ENCODE results near the gene DIP2A.
A peak's percentile ranks its signal among the peaks of the same experiment; 100 is the strongest.
"Not testable (repeated sequence)": the region's sequence is repeated elsewhere in the genome, so short reads cannot be mapped to it uniquely, and the experiment has no call there.

DIP2A gene

DNA sequence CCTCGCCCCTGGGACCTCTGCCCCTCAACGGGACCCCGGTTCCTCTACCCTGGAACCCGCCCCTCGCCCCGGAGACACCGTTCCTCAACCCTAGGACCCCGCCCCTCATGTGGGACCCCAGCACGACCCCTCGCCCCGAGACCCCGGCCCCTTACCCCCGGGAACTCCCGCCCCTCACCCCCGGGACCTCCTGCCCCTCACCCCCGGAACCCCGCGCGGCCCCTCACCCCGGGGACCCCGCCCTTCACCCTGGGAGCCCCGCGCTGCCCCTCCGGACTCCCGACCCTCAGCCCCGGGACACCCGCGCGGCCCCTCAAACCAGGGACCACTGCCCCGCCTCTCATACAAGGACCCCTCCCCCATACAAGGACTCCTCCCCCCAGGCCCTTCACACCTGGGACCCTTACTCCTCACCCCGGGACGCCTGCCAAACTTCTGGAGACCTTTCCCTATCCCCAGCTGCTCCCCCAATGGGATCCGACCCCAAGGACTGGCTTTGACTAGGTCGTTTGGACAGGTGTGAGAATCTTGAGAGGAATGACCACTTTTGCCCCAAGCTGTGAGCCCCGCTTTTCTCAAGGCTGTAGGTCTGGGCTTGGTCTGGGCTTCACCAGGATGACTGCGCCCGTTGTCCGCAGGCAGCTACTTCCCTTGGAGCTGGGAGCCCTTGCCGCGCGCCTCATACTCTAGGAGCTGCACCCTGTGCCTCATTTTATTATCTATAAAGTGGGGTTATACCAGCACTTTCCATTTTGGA lies 843 bp downstream of the DIP2A start:
- Histone ChIP-seq H3K4me3 (ENCODE audit: low read depth in 1 of 5, low read length in 5 of 5) (peak overlapping the region; percentile 78 to 92 (median 86)), H3K27ac (ENCODE audit: low read depth, low read length) (peak overlapping the region; percentile 62), H3K4me1 (ENCODE audit: control insufficient read depth in 5 of 5, insufficient read depth in 5 of 5, low read length in 5 of 5) (peaks cover 10 to 59% (median 45%) of the 10 kb centered on the region in 5 donors), H3K36me3 (ENCODE audit: control insufficient read depth in 5 of 5, insufficient read depth in 5 of 5, low read length in 5 of 5) (peaks cover 0 to 7% (median 1%) of the 10 kb centered on the region in 5 donors), H3K9ac (ENCODE audit: low read length in 5 of 5) (peak overlapping the region; percentile 13 to 84 (median 64)), H3K9me3 (ENCODE audit: control insufficient read depth in 5 of 5, low read length in 5 of 5) (no peaks in the 10 kb centered on the region), H3K27me3 (ENCODE audit: control insufficient read depth in 5 of 5, insufficient read depth in 4 of 5, low read length in 5 of 5) (no peaks in the 10 kb centered on the region)

DNA sequence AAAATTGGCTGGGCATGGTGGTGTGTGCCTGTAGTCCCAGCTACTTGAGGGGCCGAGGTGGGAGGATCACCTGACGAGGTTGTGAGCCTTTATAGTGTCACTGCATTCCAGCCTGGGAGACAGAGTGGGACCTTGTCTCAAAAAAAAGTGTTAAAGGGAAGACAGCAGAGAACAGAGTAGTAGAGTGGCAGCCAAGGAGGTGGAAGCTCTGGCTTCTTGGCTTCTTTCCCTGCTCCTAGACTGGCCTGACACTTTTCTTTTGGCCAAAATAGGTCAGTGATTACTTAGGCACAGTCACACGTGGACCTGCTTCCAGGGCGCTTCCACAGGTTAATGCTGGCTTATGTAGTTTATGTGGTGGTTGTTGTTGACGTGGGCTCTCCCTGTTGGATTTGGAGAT lies 3.2 kb downstream of the DIP2A start:
- Histone ChIP-seq H3K4me1 (ENCODE audit: control insufficient read depth in 5 of 5, insufficient read depth in 5 of 5, low read length in 5 of 5) (peaks cover 5 to 40% (median 25%) of the 10 kb centered on the region in 5 donors), H3K36me3 (ENCODE audit: control insufficient read depth in 5 of 5, insufficient read depth in 5 of 5, low read length in 5 of 5) (peaks cover 0 to 7% (median 2%) of the 10 kb centered on the region in 5 donors), H3K9ac (ENCODE audit: low read length in 5 of 5) (peak overlapping the region in 1 of 5 donors; percentile 44), H3K9me3 (ENCODE audit: control insufficient read depth in 5 of 5, low read length in 5 of 5) (no peaks in the 10 kb centered on the region), H3K27ac (ENCODE audit: low read depth, low read length) (no peak overlapping the region), H3K27me3 (ENCODE audit: control insufficient read depth in 5 of 5, insufficient read depth in 4 of 5, low read length in 5 of 5) (no peaks in the 10 kb centered on the region), H3K4me3 (ENCODE audit: low read depth in 1 of 5, low read length in 5 of 5) (no peak overlapping the region)

DNA sequence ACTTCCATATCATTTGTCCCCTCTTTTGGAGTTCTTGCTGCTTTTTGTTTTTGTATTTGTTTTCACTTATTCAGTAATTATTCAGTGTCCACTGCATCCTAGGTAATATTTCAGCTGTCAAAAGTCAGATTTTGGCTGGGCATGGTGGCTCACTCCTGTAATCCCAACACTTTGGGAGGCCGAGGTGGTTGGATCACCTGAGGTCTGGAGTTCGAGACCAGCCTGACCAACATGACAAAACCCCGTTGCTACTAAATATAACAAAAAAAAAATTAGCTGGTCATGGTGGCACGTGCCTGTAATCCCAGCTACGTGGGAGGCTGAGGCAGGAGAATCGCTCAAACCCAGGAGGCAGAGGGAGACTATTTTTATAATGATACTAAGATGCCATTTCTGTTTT lies 6.5 kb downstream of the DIP2A start:
- H3K27ac ChIP-seq (ENCODE audit: low read depth, low read length); H3K4me3 ChIP-seq (ENCODE audit: low read depth in 1 of 5, low read length in 5 of 5); H3K27me3 ChIP-seq (ENCODE audit: control insufficient read depth in 5 of 5, insufficient read depth in 4 of 5, low read length in 5 of 5); H3K9ac ChIP-seq (ENCODE audit: low read length in 5 of 5); H3K9me3 ChIP-seq (ENCODE audit: control insufficient read depth in 5 of 5, low read length in 5 of 5): not testable (repeated sequence)
- Histone ChIP-seq H3K36me3 (ENCODE audit: control insufficient read depth in 5 of 5, insufficient read depth in 5 of 5, low read length in 5 of 5) (peaks cover 0 to 13% (median 8%) of the 10 kb centered on the region in 5 donors), H3K4me1 (ENCODE audit: control insufficient read depth in 5 of 5, insufficient read depth in 5 of 5, low read length in 5 of 5) (peaks cover 0 to 19% (median 6%) of the 10 kb centered on the region in 5 donors)

DNA sequence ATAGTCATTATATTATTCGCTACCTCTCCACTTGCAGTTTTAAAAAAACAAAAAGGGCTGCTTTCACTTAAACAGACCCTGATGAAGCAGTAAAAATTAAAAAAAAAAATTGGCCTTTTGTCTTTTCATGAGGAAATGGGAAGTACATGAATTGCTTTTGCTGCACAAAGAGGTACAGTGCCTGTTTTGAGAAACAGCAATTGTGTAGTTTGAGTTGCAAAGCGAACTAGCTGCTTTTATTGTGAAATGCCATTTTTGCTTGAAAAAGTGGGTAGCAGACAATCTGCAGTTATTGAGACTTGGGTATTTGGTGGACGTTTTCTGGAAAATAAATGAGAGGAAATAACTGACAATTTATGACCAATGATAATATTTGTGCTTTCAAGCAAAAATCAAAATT lies 7.0 kb downstream of the DIP2A start:
- Histone ChIP-seq H3K27me3 (ENCODE audit: control insufficient read depth in 5 of 5, insufficient read depth in 4 of 5, low read length in 5 of 5) (no peaks in the 10 kb centered on the region), H3K36me3 (ENCODE audit: control insufficient read depth in 5 of 5, insufficient read depth in 5 of 5, low read length in 5 of 5) (peaks cover 0 to 13% (median 8%) of the 10 kb centered on the region in 5 donors), H3K27ac (ENCODE audit: low read depth, low read length) (no peak overlapping the region), H3K9me3 (ENCODE audit: control insufficient read depth in 5 of 5, low read length in 5 of 5) (no peaks in the 10 kb centered on the region), H3K4me3 (ENCODE audit: low read depth in 1 of 5, low read length in 5 of 5) (no peak overlapping the region), H3K4me1 (ENCODE audit: control insufficient read depth in 5 of 5, insufficient read depth in 5 of 5, low read length in 5 of 5) (peaks cover 0 to 18% (median 2%) of the 10 kb centered on the region in 5 donors), H3K9ac (ENCODE audit: low read length in 5 of 5) (no peak overlapping the region)

DNA sequence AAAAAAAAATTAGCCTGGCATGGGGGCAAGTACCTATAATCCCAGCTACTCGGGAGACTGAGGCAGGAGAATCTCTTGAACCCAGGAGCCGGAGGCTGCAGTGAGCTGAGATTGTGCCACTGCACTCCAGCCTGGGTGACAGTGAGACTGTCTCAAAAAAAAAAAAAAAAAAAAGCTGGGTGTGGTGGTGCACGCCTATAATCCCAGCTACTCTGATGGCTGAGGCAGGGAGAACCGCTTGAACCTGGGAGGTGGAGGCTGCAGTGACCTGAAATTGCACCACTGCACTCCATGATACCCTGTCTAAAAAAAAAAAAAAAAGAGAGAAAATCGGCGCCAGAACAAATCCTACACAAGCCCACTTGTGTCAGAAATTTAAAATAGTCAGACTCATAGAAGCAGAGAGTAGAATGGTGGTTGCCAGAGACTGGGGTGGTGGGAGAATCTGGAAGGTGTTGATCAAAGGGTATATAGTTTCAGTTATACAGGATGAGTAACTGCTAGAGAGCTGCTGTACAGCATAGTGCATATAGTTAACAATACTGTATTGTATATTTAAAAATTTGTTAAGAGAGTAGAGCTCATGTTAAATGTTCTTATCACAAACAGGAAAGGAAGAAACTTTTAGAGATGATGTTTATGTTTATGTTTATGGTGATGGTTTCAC lies 9.6 kb downstream of the DIP2A start:
- Histone ChIP-seq H3K27me3 (ENCODE audit: control insufficient read depth in 5 of 5, insufficient read depth in 4 of 5, low read length in 5 of 5) (no peaks in the 10 kb centered on the region), H3K4me3 (ENCODE audit: low read depth in 1 of 5, low read length in 5 of 5) (no peak overlapping the region), H3K4me1 (ENCODE audit: control insufficient read depth in 5 of 5, insufficient read depth in 5 of 5, low read length in 5 of 5) (peaks cover 0 to 20% (median 5%) of the 10 kb centered on the region in 5 donors), H3K36me3 (ENCODE audit: control insufficient read depth in 5 of 5, insufficient read depth in 5 of 5, low read length in 5 of 5) (peaks cover 0 to 10% (median 8%) of the 10 kb centered on the region in 5 donors), H3K9me3 (ENCODE audit: control insufficient read depth in 5 of 5, low read length in 5 of 5) (no peaks in the 10 kb centered on the region), H3K9ac (ENCODE audit: low read length in 5 of 5) (no peak overlapping the region), H3K27ac (ENCODE audit: low read depth, low read length) (no peak overlapping the region)

DNA sequence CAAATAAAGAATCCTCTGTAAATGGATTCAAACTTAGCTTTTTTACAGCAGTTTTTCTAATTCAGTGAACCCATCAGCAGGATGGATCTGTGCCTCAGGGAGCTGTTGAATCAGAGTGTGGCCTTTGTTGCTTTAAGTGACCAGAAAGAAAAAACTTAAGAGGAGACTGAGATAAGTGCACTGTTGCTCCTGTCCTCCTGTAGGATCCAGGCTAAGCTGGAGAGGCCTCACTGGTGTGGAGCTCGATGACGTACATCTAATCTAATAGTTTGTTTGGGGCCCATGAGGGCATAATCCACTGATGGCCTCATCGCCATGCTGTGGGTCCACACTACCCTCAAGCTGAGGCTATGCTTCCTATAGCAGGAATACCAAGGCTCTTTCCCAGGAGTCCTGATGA lies 10.6 kb downstream of the DIP2A start:
- peak overlapping the region in 1 of 5 donors; percentile 6 for H3K9ac ChIP-seq (ENCODE audit: low read length in 5 of 5)
- H3K36me3 ChIP-seq (ENCODE audit: control insufficient read depth in 5 of 5, insufficient read depth in 5 of 5, low read length in 5 of 5), result peaks cover 0 to 10% (median 8%) of the 10 kb centered on the region in 5 donors
- H3K27me3 ChIP-seq (ENCODE audit: control insufficient read depth in 5 of 5, insufficient read depth in 4 of 5, low read length in 5 of 5), result no peaks in the 10 kb centered on the region
- H3K9me3 ChIP-seq (ENCODE audit: control insufficient read depth in 5 of 5, low read length in 5 of 5), result no peaks in the 10 kb centered on the region
- no peak overlapping the region for H3K4me3 ChIP-seq (ENCODE audit: low read depth in 1 of 5, low read length in 5 of 5)
- H3K4me1 ChIP-seq (ENCODE audit: control insufficient read depth in 5 of 5, insufficient read depth in 5 of 5, low read length in 5 of 5), result peaks cover 0 to 18% (median 5%) of the 10 kb centered on the region in 5 donors
- H3K27ac ChIP-seq (ENCODE audit: low read depth, low read length), result no peak overlapping the region

DNA sequence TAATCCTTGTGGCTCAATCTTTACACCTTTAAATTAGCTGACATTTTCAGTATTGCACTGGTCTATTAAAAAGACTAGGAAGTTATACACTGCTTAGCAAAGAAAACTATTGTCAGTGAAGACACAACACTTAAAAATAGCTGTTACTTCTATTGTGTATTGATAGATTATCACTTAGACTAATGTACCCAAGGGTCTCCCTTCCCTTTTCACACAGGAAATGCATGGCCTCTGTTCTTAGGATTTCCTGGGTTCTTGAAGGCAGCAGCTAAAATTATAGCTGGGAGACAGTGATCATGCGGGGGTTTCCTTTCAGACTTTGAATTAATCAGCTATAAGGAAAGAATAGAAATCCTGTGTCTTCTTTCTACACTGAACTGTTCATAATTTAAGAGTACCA lies 12.8 kb downstream of the DIP2A start:
- no peaks in the 10 kb centered on the region for H3K9me3 ChIP-seq (ENCODE audit: control insufficient read depth in 5 of 5, low read length in 5 of 5)
- H3K36me3 ChIP-seq (ENCODE audit: control insufficient read depth in 5 of 5, insufficient read depth in 5 of 5, low read length in 5 of 5), result peaks cover 0 to 8% (median 6%) of the 10 kb centered on the region in 5 donors
- H3K4me3 ChIP-seq (ENCODE audit: low read depth in 1 of 5, low read length in 5 of 5), result no peak overlapping the region
- H3K27ac ChIP-seq (ENCODE audit: low read depth, low read length), result no peak overlapping the region
- no peaks in the 10 kb centered on the region for H3K27me3 ChIP-seq (ENCODE audit: control insufficient read depth in 5 of 5, insufficient read depth in 4 of 5, low read length in 5 of 5)
- H3K4me1 ChIP-seq (ENCODE audit: control insufficient read depth in 5 of 5, insufficient read depth in 5 of 5, low read length in 5 of 5), result peaks cover 0 to 17% (median 5%) of the 10 kb centered on the region in 5 donors
- no peak overlapping the region for H3K9ac ChIP-seq (ENCODE audit: low read length in 5 of 5)

DNA sequence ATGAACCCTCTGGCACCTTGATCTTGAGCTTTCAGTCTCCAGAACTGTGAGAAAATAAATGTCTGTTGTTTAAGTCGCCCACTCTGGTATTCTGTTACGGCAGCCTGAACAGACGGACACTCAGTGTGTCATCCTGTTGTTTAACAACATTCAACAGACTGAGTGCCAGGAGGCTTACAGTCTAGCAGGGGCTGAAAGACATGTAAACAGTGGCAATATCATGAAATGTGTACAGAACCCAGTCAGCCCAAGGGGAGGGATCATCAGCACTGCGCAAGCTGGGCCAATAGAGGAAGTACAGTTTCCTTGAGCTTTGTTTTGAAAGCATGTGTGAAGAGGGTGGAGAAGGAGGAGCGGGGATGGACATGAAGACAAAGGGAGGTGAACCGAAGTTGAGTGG lies 13.6 kb downstream of the DIP2A start:
- Histone ChIP-seq H3K4me3 (ENCODE audit: low read depth in 1 of 5, low read length in 5 of 5) (peak overlapping the region in 1 of 5 donors; percentile 15), H3K4me1 (ENCODE audit: control insufficient read depth in 5 of 5, insufficient read depth in 5 of 5, low read length in 5 of 5) (peaks cover 0 to 17% (median 5%) of the 10 kb centered on the region in 5 donors), H3K36me3 (ENCODE audit: control insufficient read depth in 5 of 5, insufficient read depth in 5 of 5, low read length in 5 of 5) (peaks cover 0 to 8% (median 6%) of the 10 kb centered on the region in 5 donors), H3K9me3 (ENCODE audit: control insufficient read depth in 5 of 5, low read length in 5 of 5) (no peaks in the 10 kb centered on the region), H3K27ac (ENCODE audit: low read depth, low read length) (no peak overlapping the region), H3K9ac (ENCODE audit: low read length in 5 of 5) (no peak overlapping the region), H3K27me3 (ENCODE audit: control insufficient read depth in 5 of 5, insufficient read depth in 4 of 5, low read length in 5 of 5) (no peaks in the 10 kb centered on the region)

DNA sequence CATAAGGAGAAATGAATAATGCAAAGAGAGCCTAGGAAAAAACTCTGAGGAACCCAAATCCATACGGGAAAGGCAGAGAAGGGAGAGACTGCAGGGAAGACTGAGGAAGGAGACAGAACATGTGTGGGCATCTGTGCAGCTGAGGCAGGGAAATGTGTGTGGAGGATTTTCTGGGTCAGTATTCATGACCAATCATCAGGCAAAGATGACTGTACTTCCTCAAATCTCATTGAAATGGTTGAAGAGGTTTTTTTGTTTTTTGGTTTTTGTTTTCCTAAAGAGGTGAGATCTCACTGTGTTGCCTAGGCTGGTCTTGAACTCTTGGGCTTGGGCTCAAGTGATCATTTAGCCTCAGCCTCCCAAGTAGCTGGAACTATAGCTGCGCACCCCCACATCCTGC lies 15.7 kb downstream of the DIP2A start:
- no peaks in the 10 kb centered on the region for H3K27me3 ChIP-seq (ENCODE audit: control insufficient read depth in 5 of 5, insufficient read depth in 4 of 5, low read length in 5 of 5)
- H3K4me3 ChIP-seq (ENCODE audit: low read depth in 1 of 5, low read length in 5 of 5), result no peak overlapping the region
- H3K9me3 ChIP-seq (ENCODE audit: control insufficient read depth in 5 of 5, low read length in 5 of 5), result no peaks in the 10 kb centered on the region
- peaks cover 0 to 4% (median 3%) of the 10 kb centered on the region in 5 donors for H3K36me3 ChIP-seq (ENCODE audit: control insufficient read depth in 5 of 5, insufficient read depth in 5 of 5, low read length in 5 of 5)
- no peak overlapping the region for H3K27ac ChIP-seq (ENCODE audit: low read depth, low read length)
- H3K9ac ChIP-seq (ENCODE audit: low read length in 5 of 5), result no peak overlapping the region
- H3K4me1 ChIP-seq (ENCODE audit: control insufficient read depth in 5 of 5, insufficient read depth in 5 of 5, low read length in 5 of 5), result peaks cover 0 to 17% (median 5%) of the 10 kb centered on the region in 5 donors

DNA sequence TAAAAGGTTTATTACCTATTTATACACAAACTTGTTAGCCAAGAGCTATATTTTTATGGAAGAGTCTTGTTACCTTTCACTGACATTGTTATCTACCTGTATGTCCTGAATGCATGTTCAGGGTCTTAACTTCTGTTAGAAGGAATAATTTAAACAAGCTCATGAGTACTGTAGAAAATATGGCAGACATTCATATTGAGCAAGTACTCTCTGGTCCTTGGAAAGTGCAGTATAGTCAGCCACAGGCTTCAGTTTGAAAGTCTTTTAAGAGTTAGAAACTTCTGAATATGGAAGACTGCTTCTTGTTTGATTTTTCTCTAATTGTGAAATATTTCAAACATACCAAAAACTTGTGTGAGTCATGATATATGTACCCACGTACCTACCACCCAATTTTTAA lies 16.6 kb downstream of the DIP2A start:
- H3K9ac ChIP-seq (ENCODE audit: low read length in 5 of 5), result no peak overlapping the region
- no peaks in the 10 kb centered on the region for H3K9me3 ChIP-seq (ENCODE audit: control insufficient read depth in 5 of 5, low read length in 5 of 5)
- no peak overlapping the region for H3K27ac ChIP-seq (ENCODE audit: low read depth, low read length)
- peaks cover 0 to 17% (median 5%) of the 10 kb centered on the region in 5 donors for H3K4me1 ChIP-seq (ENCODE audit: control insufficient read depth in 5 of 5, insufficient read depth in 5 of 5, low read length in 5 of 5)
- H3K4me3 ChIP-seq (ENCODE audit: low read depth in 1 of 5, low read length in 5 of 5), result no peak overlapping the region
- no peaks in the 10 kb centered on the region for H3K27me3 ChIP-seq (ENCODE audit: control insufficient read depth in 5 of 5, insufficient read depth in 4 of 5, low read length in 5 of 5)
- H3K36me3 ChIP-seq (ENCODE audit: control insufficient read depth in 5 of 5, insufficient read depth in 5 of 5, low read length in 5 of 5), result peaks cover 0 to 4% (median under 1%) of the 10 kb centered on the region in 5 donors

Data from subcutaneous abdominal adipose tissue (tissue), 5 donors.